Measurements from ENCODE around the gene ZNF670.

The ZNF670 gene

GRCh38 chr1:247103859-247104591, 25.4 kb upstream of the ZNF670 start, which contains the start of gene ZNF669:
Gene ZNF669, minus strand, starts transcription at chr1:247104356. Its CDS starts 157 bp downstream, at chr1:247104199.
- peak; percentile 99 for DNase-seq

GRCh38 chr1:247102381-247102780, 23.8 kb upstream of the ZNF670 start:
- DNase-seq, result no peak

- no peak for DNase-seq
Observed at GRCh38 chr1:247100676-247101279, 22.2 kb upstream of the ZNF670 start.

GRCh38 chr1:247096958-247097357, 18.3 kb upstream of the ZNF670 start:
- DNase-seq, result no peak

- no peak for DNase-seq
Observed at GRCh38 chr1:247096544-247096943, 17.9 kb upstream of the ZNF670 start.

- no peak for DNase-seq
Observed at GRCh38 chr1:247096112-247096511, 17.5 kb upstream of the ZNF670 start.

DNA sequence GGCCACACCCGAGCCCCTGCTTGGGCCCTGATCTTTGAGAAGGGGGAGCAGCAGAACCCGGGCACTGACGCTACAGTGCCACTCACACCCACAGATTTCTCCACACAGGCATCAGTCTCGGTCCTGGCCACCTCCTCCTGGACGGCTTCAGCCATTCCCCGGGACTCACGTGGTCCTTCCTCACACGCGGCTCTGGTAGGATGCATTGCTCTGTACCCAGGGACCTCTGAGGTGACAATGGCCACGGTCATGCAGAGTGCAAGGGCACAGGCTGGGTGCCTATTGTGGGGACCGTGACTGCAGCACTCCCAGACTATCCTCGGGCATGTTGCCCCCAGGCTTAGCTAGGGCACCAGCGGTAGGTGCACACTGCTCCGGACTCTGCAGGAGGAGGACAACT, 11.8 kb upstream of the ZNF670 start:
- no peak for DNase-seq

GRCh38 chr1:247089616-247090375, 11.2 kb upstream of the ZNF670 start:
- DNase-seq, result no peak

DNA sequence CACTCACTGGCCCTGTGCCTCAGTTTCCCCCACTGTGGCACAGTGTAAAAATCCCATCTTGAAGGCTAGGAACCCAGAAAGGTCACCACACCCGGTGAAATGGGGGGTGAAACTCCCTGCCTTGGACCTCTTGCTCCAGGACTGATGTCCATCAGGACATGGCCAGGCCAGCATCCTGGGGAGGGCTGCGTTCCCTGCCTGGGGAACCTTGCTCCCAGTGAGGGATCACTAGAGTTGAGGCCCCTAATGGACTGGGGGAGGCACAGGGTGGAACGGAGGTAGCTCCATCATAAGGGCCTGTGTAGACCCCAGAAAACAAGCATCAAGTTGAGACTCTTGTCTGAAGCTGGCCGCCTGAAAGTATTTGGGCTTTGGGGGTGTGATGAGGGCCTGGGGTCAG, 10.4 kb upstream of the ZNF670 start:
- DNase-seq, result no peak

GRCh38 chr1:247087256-247087655, 8.6 kb upstream of the ZNF670 start:
- no peak for DNase-seq

DNA sequence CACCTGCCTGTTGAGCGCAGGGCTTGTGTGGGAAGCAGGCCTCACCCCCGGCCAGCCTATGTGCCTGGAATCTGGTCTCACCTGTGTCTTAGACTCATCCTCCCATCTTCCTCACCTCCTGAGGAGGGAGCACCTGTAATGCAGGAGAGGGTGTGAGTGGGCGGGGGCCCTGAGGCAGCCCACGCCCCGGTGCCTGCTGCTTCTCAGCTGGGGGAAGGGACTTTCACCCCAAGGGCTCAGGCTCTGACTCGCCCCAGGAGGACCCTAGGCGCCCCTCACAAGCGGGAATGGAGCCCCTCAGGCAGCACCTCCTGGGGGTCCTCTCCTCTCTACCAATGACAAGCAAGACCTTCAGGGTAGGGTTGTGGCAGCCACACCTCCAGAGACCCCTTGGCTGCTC, 6.7 kb upstream of the ZNF670 start:
- no peak for DNase-seq

GRCh38 chr1:247084771-247085170, 6.2 kb upstream of the ZNF670 start:
- no peak for DNase-seq

- no peak for DNase-seq
Observed at GRCh38 chr1:247079141-247079874, 697 bp upstream of the ZNF670 start.

GRCh38 chr1:247077876-247078257, 744 bp downstream of the ZNF670 start:
- DNase-seq, result no peak

- no peak for DNase-seq
Observed at GRCh38 chr1:247077213-247077612, 1.4 kb downstream of the ZNF670 start.

GRCh38 chr1:247070645-247071044, 8.0 kb downstream of the ZNF670 start:
- DNase-seq, result no peak

DNA sequence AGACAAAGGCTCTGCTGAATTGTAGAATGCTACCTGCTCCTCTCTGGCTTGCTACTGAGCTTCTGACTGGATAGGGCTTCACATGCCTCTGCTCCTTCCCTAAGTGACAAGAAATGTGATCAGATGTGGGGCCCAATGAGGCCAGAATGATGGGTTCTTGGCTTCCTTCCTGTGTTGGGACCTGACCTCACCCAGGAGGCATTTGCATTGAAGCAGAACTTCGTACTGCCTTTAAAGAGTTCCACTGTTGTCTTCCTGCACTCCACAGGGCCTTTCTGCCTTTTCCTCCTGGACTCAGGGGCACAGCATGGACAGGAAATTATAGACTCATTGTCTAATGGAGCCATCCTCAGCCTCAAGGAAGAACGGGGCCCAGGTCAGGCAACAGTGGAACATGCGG, 14.3 kb downstream of the ZNF670 start:
- DNase-seq, result no peak

GRCh38 chr1:247060771-247061170, 17.8 kb downstream of the ZNF670 start:
- DNase-seq, result no peak

DNA sequence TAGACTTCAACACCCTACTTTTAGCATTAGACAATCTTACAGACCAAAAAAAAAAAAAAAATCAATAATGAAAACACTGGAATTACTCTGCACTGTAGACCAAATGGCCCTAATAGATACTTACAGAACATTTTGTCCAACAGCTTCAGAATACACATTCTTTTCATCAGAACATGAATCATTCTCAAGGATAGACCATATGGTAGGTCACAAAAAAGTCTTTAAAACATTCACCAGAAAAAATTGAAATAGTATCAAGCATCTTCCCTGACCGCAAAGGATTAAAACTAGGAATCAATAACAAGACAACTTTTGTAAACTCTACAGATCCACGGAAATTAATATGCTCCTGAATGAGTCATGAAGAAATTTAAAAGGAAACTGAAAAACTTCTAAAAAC, 22.5 kb downstream of the ZNF670 start:
- no peak for DNase-seq

GRCh38 chr1:247054992-247055415, 23.6 kb downstream of the ZNF670 start:
- no peak for DNase-seq

GRCh38 chr1:247047702-247048101, 30.9 kb downstream of the ZNF670 start:
- DNase-seq, result no peak

DNA sequence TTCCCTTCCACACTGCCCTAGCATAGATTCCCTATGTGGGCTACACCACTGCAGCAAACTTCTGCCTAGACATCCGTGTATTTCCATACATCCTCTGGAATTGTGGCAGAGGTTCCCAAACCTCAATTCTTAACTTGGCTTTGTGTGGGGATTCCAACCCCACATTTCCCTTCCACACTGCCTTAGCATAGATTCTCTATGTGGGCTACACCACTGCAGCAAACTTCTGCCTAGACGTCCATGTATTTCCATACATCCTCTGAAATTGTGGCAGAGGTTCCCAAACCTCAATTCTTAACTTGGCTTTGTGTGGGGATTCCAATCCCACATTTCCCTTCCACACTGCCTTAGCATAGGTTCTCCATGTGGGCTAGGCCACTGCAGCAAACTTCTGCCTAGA, 31.4 kb downstream of the ZNF670 start:
- no peak for DNase-seq

DNA sequence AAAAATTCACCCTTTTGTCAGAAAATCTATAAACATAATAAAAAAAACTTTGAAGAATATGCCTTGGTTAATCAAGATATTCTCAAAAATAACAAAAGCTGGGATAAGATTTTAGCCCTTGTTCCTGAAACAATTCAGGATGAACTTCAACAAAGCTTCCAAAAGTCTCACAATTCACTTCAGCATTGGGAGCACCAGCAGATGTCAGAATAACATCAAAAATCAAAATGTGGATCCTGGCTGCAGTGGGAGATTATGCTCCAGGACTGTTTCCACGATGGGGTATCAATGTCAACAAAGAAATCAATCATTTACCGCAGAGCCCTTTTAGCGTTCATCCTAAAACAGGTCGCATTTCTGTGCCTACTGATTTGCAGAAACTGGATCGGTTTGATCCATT, 35.2 kb downstream of the ZNF670 start:
- DNase-seq, result no peak
